GM18873 (cell line): ENCODE results near the gene NLRP14.

Experiments
- ATAC-seq: cut with Tn5 transposase; IDR thresholded peaks from one replicate; pipeline ENCODE4 v1.9.1; 2021; ENCODE audit warnings: mild to moderate bottlenecking, moderate library complexity, moderate number of reproducible peaks; ENCODE audit not compliant: unreplicated experiment, low FRiP score

Gene NLRP14, protein sequence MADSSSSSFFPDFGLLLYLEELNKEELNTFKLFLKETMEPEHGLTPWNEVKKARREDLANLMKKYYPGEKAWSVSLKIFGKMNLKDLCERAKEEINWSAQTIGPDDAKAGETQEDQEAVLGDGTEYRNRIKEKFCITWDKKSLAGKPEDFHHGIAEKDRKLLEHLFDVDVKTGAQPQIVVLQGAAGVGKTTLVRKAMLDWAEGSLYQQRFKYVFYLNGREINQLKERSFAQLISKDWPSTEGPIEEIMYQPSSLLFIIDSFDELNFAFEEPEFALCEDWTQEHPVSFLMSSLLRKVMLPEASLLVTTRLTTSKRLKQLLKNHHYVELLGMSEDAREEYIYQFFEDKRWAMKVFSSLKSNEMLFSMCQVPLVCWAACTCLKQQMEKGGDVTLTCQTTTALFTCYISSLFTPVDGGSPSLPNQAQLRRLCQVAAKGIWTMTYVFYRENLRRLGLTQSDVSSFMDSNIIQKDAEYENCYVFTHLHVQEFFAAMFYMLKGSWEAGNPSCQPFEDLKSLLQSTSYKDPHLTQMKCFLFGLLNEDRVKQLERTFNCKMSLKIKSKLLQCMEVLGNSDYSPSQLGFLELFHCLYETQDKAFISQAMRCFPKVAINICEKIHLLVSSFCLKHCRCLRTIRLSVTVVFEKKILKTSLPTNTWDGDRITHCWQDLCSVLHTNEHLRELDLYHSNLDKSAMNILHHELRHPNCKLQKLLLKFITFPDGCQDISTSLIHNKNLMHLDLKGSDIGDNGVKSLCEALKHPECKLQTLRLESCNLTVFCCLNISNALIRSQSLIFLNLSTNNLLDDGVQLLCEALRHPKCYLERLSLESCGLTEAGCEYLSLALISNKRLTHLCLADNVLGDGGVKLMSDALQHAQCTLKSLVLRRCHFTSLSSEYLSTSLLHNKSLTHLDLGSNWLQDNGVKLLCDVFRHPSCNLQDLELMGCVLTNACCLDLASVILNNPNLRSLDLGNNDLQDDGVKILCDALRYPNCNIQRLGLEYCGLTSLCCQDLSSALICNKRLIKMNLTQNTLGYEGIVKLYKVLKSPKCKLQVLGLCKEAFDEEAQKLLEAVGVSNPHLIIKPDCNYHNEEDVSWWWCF

DNA sequence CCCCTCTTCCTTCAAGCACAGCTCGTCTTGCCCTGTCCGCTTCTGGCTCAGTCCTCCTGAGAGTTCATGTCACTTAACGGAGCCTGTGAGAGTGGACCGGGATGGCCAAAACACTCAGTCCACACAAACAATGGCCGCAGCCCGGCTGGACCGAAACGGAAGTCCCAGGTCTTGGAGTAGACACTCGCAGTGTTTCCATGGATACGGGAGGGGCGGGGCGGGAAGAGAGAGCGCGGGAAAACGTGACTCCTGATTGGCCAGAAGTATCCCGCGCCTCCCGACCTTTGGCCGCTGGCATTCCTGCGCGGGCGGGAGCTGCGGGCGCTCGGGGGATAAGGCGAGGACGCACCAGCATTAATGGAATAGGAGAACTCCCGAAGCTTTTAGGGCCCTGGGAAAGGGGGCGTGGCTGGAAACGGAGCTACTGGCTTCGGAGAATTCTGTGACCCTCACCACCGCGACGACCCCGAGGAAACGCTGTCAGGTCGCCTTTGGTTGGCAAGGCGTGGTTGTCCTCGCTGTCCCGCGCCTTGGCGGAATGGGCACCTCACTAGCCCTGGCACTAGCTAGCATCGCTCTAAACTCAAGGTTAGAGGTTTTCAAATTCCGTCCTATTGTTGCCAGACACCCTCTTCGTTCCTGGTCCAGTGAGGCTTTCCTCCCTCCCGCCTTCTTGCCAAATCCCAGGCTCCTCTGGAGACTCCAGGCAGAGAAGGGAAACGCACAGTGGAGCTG lies at the start of gene NLRP14, which contains the start of gene ZNF214:
NLRP14 (plus strand) TSS at position 297 of the 735 bp plus-strand sequence. CDS start 18,108 bp downstream, outside the sequence.
ZNF214 (minus strand) TSS at position 164 of the 735 bp plus-strand sequence. CDS start 17,511 bp downstream, outside the sequence.
- no peak for ATAC-seq

- no peak for ATAC-seq
These were observed 40.9 kb upstream of the NLRP14 start for GRCh38 chr11:6979365-6979764.

- ATAC-seq, result no peak
These were observed 33.8 kb upstream of the NLRP14 start for GRCh38 chr11:6986487-6986886.

DNA sequence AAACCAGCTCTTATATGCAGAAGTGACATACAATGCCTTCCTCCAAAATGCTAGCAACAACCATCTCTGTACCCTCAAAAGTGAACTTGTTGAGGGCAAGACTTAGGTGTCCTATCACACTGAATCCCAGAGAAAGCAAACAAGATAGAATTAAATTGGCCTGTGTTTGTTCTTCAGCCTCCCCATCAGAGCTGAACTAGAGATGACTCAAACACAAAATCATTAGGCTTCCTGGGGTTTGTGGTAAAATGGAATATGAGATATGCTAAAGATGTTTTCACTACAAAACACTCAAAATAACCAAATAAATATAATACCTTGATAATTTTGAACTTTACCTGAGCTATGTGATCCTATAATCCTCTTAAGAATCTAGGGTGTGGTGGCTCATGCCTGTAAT lies 31.8 kb upstream of the NLRP14 start:
- no peak for ATAC-seq

DNA sequence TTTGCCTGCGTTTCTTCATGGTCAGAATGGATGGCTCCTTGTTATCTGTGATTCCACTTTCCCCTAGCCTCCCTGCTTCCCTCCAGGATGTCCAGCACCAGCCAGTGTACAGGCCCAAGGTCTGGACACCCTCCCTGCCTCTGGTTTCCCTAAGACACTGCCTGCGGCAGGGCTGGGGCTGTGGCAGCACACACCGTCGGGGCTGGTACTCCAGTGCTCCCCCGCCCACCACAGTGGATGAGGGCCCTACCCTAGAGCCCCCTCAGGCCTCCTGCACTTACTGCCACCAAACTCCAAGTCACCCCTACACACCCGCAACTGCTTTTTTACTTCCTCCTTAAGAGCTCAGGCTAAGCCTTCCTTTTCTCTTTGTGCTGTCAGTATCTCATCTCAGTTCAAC lies 29.1 kb upstream of the NLRP14 start:
- ATAC-seq, result no peak

DNA sequence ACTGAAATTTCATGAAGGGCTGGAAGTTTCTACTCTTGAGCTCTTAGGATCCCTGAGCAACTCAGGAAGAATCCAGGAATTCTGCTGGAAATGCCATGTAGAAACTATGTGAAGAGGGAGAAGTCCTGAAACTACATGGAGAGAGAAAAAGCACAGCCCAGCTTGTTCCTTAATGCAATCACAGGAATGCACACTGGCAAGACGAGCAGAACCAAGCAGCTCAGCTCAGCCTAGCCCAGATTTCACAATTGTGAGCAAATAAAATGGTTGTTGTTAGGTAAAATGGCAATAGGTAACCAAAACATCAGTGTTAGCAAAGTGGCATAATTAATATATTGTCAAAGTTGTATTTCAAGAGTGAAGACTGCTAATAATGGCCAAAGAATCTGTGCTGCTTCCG lies 28.3 kb upstream of the NLRP14 start:
- ATAC-seq, result no peak

GRCh38 chr11:6992457-6993417 lies 27.5 kb upstream of the NLRP14 start:
- no peak for ATAC-seq

DNA sequence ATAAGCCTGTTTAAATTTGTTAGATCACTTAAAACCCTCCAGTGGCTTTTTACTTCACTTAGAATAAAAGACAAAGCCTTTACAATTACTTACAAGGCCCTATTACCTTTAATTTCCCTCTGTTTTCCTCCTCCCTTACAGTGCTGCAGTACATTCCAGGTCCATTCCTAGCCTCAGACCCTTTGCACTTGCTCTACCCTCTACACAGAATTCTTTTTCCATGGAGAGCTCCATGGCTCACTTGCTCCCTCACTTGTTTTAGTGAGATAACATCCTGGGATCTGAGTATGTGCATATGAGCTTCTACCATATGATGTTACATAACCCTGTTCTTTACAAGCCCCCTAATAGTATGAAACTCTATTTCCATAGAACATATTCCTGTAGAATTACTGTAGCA lies 24.6 kb upstream of the NLRP14 start:
- ATAC-seq, result no peak

GRCh38 chr11:7004482-7004881 lies 15.8 kb upstream of the NLRP14 start:
- ATAC-seq, result no peak

DNA sequence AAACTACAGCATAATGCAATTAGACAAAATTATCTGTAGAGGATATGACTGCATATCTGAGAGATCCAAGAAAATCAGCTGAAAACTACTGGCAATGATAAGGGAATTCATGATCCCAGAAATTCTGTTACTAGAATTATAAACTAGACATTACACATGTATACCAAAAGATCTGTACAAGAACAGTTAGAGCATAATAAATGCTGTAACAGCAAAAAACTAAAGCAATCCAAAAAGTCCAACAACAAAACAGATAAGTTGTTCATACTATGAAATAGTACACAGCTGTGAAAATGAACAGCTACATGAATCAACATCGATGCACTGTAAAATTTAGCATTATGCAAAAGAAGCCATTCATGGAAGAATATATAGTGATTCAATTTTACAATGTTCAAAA lies 6.2 kb upstream of the NLRP14 start:
- no peak for ATAC-seq

DNA sequence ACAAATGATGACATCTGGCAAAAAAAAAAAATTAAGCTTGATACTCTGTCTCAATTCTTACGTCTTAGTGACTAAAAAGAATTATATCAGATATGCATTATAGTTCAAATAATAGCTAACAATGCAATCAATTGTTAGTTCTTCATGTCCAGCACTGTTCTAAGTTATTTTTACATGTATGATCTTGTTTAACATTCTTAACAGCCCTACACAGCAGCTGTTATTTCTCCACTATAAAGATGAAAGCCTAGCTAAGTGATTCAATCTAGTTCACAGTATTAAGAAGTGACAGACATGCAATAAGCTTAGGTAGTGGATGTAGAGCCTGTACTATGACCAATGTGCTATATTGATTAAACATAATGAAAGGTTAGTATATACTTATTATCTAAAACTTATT lies 4.3 kb upstream of the NLRP14 start:
- ATAC-seq, result no peak

- no peak for ATAC-seq
These were observed 638 bp upstream of the NLRP14 start for GRCh38 chr11:7019500-7020182.

DNA sequence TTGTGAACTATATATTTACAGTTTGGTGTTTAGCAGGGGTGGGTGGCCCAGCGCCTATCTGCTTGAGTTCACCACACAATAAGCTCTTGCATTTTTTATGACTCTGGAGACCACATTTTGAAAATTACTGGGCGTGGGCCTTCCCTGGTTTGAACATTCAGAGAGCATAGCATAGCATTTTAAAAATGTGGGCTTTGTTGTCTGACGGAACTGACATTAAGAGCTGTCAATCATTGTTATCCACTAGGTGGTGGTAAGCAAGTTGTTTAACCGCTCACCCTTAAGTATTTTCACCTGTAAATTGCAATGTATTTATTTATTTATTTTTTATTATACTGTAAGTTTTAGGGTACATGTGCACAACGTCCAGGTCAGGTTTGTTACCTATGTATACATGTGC lies 1.0 kb downstream of the NLRP14 start:
- no peak for ATAC-seq

DNA sequence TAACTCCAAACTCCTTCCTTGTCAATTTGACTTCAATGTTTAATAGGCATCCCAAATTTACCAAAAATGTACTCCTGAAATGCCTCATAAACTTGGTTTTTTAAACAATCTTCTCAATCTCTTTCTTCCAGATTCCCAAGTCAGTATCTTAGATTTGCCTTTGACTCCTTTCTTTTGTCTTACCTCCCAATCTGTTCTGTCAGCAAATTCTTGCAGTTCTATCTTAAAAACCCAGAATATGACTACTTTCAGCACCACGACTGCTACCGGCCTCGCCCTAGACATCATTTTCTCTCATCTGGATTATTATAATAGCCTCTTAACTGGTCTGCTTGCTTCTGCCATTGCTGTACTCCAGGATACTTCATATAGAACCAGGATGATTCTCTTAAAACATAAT lies 7.9 kb downstream of the NLRP14 start:
- no peak for ATAC-seq

GRCh38 chr11:7030836-7031235 lies 10.6 kb downstream of the NLRP14 start:
- no peak for ATAC-seq

DNA sequence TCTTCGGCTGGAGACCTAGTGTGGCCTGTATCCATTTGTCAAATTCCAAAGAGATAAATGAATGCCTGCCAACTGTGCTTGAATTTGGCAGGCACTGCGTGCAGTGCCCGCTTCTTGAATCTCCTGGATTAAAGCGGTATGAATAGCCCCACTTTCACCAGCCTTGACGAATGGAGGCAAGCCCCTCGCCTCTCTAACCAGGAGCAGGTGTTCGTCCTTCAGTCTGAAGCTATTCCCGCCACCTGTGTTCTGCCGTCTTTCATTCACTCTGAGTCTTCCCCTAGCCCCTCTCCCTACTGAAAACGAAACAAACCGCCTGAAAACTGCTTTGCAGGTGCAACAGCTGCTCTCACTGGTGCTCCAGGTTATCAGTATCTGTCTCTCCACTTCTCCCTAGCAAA lies 11.2 kb downstream of the NLRP14 start:
- no peak for ATAC-seq

- ATAC-seq, result no peak
These were observed 12.4 kb downstream of the NLRP14 start for GRCh38 chr11:7032692-7033091.

- ATAC-seq, result no peak
These were observed 13.7 kb downstream of the NLRP14 start for GRCh38 chr11:7034019-7034418.
